BJ (cell line): Measurements from ENCODE around the gene RPL28. TPM values are rescaled to one million over a fixed set of nuclear protein-coding genes. Genes with fewer than 3 reads are reported as not detected.
A peak's percentile ranks its signal among the peaks of the same experiment; 100 is the strongest.

Source experiments
- CTCF ChIA-PET: fragments of 350-600 bp; formaldehyde crosslinking; extraction: SDS; loops from one replicate; lab custom pipeline; 2021; ENCODE audit warnings: antibody characterized with exemption, inconsistent platforms; lab: Yijun Ruan, JAX
- POLR2A ChIA-PET: fragments of 300-600 bp; sonication (Branson Sonifier 250); formaldehyde crosslinking; extraction: SDS; loops from one replicate; lab custom pipeline; 2021; ENCODE audit warnings: antibody characterized with exemption; lab: Charles Lee
- DNase-seq: peaks from one replicate; pipeline ENCODE4 v3.0.0-alpha.2; 2011; ENCODE audit warnings: low read depth
- H3K27me3 ChIP-seq: 2 replicates; pipeline ENCODE4 v1.6.0; 2011; ENCODE audit warnings: low read length; ENCODE audit not compliant: control insufficient read depth, insufficient read depth
- H3K36me3 ChIP-seq: 2 replicates; pipeline ENCODE4 v1.5.1; 2011; ENCODE audit warnings: low read length; ENCODE audit not compliant: control insufficient read depth, insufficient read depth
- H3K4me3 ChIP-seq: 2 replicates; pipeline ENCODE4 v1.5.1; 2011; ENCODE audit warnings: low read depth, mild to moderate bottlenecking, control low read depth, low read length
- CTCF ChIP-seq: IDR thresholded peaks from 2 replicates; pipeline ENCODE4 v1.5.1; 2011; ENCODE audit warnings: low read depth, mild to moderate bottlenecking, control low read depth, inconsistent platforms, low read length, moderate library complexity; ENCODE audit not compliant: insufficient read depth
- polyA plus RNA-seq: library from polyadenylated mRNA; depleted of rRNA; stranded (reverse); fragments of >200 nt; gene quantifications from 2 replicates; pipeline ENCODE4 v1.2.3, GENCODE V29; 2011

RPL28 gene
- polyA plus RNA-seq, 1 experiment: 838 TPM

GRCh38 chr19:55384920-55385723, 610 bp upstream of the RPL28 start:
- peaks cover 33% of the 10 kb centered on the region for H3K36me3 ChIP-seq
- CTCF ChIA-PET: interaction anchor here (0.6 to 3.2 kb wide), 9 partner anchors 10 to 119 kb away, joined by 3 to 35 read pairs (median 6); partner anchors contain the start of gene KMT5C

GRCh38 chr19:55386493-55386971, 800 bp downstream of the RPL28 start:
- TF ChIP-seq CTCF: no peak
- POLR2A ChIA-PET: no interaction called here
- peak overlapping the region; percentile 94 for H3K4me3 ChIP-seq
- DNase-seq: no peak
- no peaks in the 10 kb centered on the region for H3K27me3 ChIP-seq
- CTCF ChIA-PET: interaction anchor here (1.0 kb wide), 1 partner anchor 17 kb away, joined by 3 read pairs; no protein-coding TSS in a partner anchor
- peaks cover 38% of the 10 kb centered on the region for H3K36me3 ChIP-seq

More at GRCh38 chr19:55384920-55385723, 610 bp upstream of the RPL28 start:
- Histone ChIP-seq H3K27me3 (no peaks in the 10 kb centered on the region), H3K4me3 (peak overlapping the region; percentile 94)
- no peak for TF ChIP-seq CTCF
- peak; percentile 80 for DNase-seq
- POLR2A ChIA-PET: no interaction called here

- TF ChIP-seq CTCF: no peak
- Histone ChIP-seq H3K36me3 (peaks cover 38% of the 10 kb centered on the region), H3K27me3 (no peaks in the 10 kb centered on the region), H3K4me3 (peak overlapping the region; percentile 94)
- ChIA-PET CTCF (interaction anchor here (1.0 to 1.4 kb wide), 3 partner anchors 15 to 96 kb away, joined by 3 to 7 read pairs (median 5); no protein-coding TSS in a partner anchor), POLR2A (interaction anchor here (1.3 kb wide), 1 partner anchor 20 kb away, joined by 3 read pairs; the partner anchor contains the start of gene UBE2S)
- DNase-seq: no peak
These were observed 2.2 kb downstream of the RPL28 start for GRCh38 chr19:55387736-55388497.

- Histone ChIP-seq H3K4me3 (no peak overlapping the region), H3K27me3 (no peaks in the 10 kb centered on the region), H3K36me3 (peaks cover 38% of the 10 kb centered on the region)
- TF ChIP-seq CTCF: no peak
- ChIA-PET CTCF (interaction anchor here (0.6 to 2.9 kb wide), 5 partner anchors 13 to 229 kb away, joined by 3 to 12 read pairs (median 3); no protein-coding TSS in a partner anchor), POLR2A (interaction anchor here (1.5 kb wide), 1 partner anchor 50 kb away, joined by 5 read pairs; no protein-coding TSS in a partner anchor)
- no peak for DNase-seq
These were observed 3.9 kb downstream of the RPL28 start for GRCh38 chr19:55389386-55390317.
